ENCODE results near the gene MMP13.
"Not testable (repeated sequence)": the region's sequence is repeated elsewhere in the genome, so short reads cannot be mapped to it uniquely, and the experiment has no call there.

Gene MMP13

DNA sequence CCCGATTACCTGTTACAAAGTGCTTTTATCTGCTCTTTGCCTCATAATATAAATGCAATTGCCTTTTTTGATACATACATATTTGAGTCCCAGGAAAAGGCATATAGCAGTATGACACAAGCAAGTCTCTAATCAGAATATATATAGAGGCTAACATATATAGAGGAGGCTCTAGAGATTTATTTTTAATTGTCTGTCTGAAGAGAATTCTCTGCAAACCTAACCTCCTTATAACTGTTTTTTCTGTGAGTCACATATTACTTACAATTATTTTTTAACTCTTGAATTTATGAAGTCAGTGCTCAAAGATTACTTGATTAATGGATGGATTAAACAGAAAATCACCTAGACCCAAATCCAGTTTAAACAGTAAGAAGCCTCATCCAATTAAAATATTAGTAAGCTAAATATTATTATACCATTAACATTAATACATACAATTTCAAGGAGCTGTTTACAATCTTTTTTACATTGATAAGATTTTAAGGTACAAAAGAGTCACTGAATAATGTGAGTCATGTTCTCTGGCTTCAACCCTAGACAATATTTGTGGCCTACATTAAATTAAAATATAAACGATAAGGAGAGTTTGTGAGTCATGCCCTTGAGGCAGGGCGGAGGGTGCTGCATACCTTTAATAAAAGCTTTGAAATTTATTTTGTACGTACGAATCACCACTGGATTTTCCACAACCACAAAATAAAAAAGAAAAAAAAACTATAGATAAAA is 19.2 kb upstream of the MMP13 start:
- TF ChIP-seq, protein P1, sequence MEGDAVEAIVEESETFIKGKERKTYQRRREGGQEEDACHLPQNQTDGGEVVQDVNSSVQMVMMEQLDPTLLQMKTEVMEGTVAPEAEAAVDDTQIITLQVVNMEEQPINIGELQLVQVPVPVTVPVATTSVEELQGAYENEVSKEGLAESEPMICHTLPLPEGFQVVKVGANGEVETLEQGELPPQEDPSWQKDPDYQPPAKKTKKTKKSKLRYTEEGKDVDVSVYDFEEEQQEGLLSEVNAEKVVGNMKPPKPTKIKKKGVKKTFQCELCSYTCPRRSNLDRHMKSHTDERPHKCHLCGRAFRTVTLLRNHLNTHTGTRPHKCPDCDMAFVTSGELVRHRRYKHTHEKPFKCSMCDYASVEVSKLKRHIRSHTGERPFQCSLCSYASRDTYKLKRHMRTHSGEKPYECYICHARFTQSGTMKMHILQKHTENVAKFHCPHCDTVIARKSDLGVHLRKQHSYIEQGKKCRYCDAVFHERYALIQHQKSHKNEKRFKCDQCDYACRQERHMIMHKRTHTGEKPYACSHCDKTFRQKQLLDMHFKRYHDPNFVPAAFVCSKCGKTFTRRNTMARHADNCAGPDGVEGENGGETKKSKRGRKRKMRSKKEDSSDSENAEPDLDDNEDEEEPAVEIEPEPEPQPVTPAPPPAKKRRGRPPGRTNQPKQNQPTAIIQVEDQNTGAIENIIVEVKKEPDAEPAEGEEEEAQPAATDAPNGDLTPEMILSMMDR (IDR thresholded peaks at IDR 0.05; ENCODE audit: insufficient read depth, low read length), result no peak
- TF ChIP-seq POLR2AphosphoS5 (IDR thresholded peaks at IDR 0.05; ENCODE audit: low read depth), result no peak
- no peak overlapping the region for H3K4me3 ChIP-seq (replicated peaks; ENCODE audit: insufficient read depth, low read length)
- H3K27me3 ChIP-seq (ENCODE audit: insufficient read depth, poor library complexity, severe bottlenecking), result peaks cover 5% of the 10 kb centered on the region
- DNase-seq (ENCODE audit: low read depth in 1 of 2, low spot score in 1 of 2), result no peak
- no peak overlapping the region for H3K27ac ChIP-seq (replicated peaks)

DNA sequence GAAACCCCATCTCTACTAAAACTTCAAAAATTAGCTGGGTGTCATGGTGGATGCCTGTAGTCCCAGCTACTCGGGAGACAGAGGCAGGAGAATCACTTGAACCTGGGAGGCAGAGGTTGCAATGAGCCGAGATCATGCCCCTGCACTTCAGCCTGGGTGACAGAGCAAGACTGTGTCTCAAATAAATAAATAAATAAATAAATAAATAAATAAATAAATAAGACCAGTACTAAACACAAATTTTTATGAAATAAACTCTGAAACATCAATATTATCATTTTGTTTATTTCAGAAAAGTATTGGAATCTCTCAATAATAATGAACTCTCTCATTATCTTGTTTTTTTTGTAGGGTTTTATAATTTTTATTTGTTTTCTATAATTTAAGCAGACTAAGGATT is 18.2 kb upstream of the MMP13 start:
- not testable (repeated sequence) for DNase-seq (ENCODE audit: low read depth in 1 of 2, low spot score in 1 of 2); H3K27ac ChIP-seq (replicated peaks); H3K4me3 ChIP-seq (replicated peaks; ENCODE audit: insufficient read depth, low read length); H3K27me3 ChIP-seq (ENCODE audit: insufficient read depth, poor library complexity, severe bottlenecking)

DNA sequence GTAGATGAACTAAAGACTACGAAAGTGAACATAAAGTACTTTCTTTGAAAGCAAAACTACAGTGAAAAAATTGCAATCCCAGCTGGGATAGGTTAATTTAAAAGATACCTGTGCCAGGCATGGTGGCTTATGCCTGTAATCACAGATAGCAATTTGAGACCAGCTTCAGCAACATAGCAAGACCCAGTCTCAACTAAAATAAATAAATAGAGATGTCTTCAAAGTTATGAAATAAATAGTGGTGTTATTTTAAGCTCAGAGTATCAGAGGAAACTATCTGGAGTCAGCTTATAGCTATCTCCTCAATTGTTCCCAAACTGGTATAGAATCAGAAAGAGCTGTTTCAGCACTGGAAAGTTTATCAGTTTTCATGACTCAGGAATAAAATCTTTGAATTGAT is 17.3 kb upstream of the MMP13 start:
- TF ChIP-seq, protein P2, sequence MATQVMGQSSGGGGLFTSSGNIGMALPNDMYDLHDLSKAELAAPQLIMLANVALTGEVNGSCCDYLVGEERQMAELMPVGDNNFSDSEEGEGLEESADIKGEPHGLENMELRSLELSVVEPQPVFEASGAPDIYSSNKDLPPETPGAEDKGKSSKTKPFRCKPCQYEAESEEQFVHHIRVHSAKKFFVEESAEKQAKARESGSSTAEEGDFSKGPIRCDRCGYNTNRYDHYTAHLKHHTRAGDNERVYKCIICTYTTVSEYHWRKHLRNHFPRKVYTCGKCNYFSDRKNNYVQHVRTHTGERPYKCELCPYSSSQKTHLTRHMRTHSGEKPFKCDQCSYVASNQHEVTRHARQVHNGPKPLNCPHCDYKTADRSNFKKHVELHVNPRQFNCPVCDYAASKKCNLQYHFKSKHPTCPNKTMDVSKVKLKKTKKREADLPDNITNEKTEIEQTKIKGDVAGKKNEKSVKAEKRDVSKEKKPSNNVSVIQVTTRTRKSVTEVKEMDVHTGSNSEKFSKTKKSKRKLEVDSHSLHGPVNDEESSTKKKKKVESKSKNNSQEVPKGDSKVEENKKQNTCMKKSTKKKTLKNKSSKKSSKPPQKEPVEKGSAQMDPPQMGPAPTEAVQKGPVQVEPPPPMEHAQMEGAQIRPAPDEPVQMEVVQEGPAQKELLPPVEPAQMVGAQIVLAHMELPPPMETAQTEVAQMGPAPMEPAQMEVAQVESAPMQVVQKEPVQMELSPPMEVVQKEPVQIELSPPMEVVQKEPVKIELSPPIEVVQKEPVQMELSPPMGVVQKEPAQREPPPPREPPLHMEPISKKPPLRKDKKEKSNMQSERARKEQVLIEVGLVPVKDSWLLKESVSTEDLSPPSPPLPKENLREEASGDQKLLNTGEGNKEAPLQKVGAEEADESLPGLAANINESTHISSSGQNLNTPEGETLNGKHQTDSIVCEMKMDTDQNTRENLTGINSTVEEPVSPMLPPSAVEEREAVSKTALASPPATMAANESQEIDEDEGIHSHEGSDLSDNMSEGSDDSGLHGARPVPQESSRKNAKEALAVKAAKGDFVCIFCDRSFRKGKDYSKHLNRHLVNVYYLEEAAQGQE (IDR thresholded peaks at IDR 0.05; ENCODE audit: insufficient replicate concordance, low read depth), result no peak
- TF ChIP-seq SPI1 (IDR thresholded peaks at IDR 0.05; ENCODE audit: borderline replicate concordance, low read depth) (no peak), POLR2AphosphoS5 (IDR thresholded peaks at IDR 0.05; ENCODE audit: low read depth) (no peak), GABPA (IDR thresholded peaks at IDR 0.05; ENCODE audit: low read depth) (no peak)
- TF ChIP-seq, protein P1 (IDR thresholded peaks at IDR 0.05; ENCODE audit: insufficient read depth, low read length), result no peak
- no peak for DNase-seq (ENCODE audit: low read depth in 1 of 2, low spot score in 1 of 2)
- Histone ChIP-seq H3K27me3 (ENCODE audit: insufficient read depth, poor library complexity, severe bottlenecking) (peaks cover 5% of the 10 kb centered on the region), H3K4me3 (replicated peaks; ENCODE audit: insufficient read depth, low read length) (no peak overlapping the region), H3K27ac (replicated peaks) (no peak overlapping the region)

DNA sequence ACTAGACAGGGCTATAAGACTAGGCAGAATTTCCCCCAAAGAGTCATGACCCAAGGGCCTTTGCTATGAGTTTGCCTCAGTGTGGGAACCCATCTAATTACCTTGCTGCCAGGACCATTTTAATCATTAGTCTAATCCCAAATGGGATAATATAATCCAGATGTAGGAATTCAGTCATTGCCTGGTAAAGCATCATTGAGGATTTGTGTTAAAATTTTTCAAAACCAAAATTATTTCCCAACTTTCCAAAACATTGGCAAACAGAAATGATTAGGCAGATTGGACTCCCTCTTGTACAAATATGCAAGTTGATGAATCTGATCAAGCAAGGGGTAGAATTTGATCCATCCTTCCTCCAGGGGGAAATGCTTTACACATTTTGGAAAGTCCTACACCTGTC is 16.2 kb upstream of the MMP13 start:
- H3K4me3 ChIP-seq (replicated peaks; ENCODE audit: insufficient read depth, low read length), result no peak overlapping the region
- H3K27me3 ChIP-seq (ENCODE audit: insufficient read depth, poor library complexity, severe bottlenecking), result peaks cover 5% of the 10 kb centered on the region
- TF ChIP-seq POLR2AphosphoS5 (IDR thresholded peaks at IDR 0.05; ENCODE audit: low read depth), result no peak
- TF ChIP-seq, protein P2 (IDR thresholded peaks at IDR 0.05; ENCODE audit: insufficient replicate concordance, low read depth), result no peak
- TF ChIP-seq, protein P1 (IDR thresholded peaks at IDR 0.05; ENCODE audit: insufficient read depth, low read length), result no peak
- no peak for TF ChIP-seq GABPA (IDR thresholded peaks at IDR 0.05; ENCODE audit: low read depth)
- no peak for TF ChIP-seq SPI1 (IDR thresholded peaks at IDR 0.05; ENCODE audit: borderline replicate concordance, low read depth)
- no peak overlapping the region for H3K27ac ChIP-seq (replicated peaks)
- DNase-seq (ENCODE audit: low read depth in 1 of 2, low spot score in 1 of 2), result no peak

Measured in HL-60 (cell line).